HepG2 (cell line): ENCODE results near the gene BAHCC1.

Source experiments
- POLR2AphosphoS5 ChIP-seq: IDR thresholded peaks from 2 replicates; pipeline ENCODE4 v1.6.1; 2012; ENCODE audit warnings: low read depth, low read length
- RFX5 ChIP-seq: IDR thresholded peaks from 2 replicates; pipeline ENCODE4 v1.6.1; 2011; ENCODE audit warnings: low read depth, low read length, improper control_type of control experiment
- SAP130 ChIP-seq: IDR thresholded peaks from 2 replicates; pipeline ENCODE4 v1.6.1; 2016; ENCODE audit warnings: low read depth
- TF ChIP-seq, protein P1 (sequence below), 2 experiments: IDR thresholded peaks; 2 replicates each; pipeline ENCODE4 v1.6.1; 2011 to 2012; ENCODE audit warnings: low read length in 2 of 2, borderline replicate concordance in 1 of 2, low read depth in 1 of 2, mild to moderate bottlenecking in 1 of 2, moderate library complexity in 1 of 2

DNA sequence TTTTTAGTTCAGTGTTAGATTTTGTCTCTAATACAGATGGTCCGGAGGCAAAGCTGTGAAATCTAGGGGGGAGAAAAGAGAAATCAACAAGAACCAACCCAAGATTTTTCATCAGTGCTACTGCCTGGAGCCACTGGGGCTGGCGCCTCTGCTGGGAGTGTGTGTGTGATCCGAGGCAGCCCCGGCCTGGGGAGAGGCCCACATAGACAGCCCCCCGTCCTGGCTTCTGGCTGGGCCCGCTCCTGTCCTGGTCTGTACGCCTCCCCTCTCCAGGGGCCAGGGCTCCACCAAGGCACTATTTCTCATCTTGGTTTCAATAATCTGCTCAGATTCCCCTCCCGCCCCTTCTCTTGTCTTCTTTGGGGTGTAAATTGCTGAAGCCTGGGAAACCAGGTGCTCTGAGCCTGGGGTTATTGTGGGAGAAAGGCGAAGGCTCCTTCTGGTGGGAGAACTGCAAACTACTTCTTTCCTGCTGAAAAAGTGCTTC, 7.8 kb downstream of the BAHCC1 start:
- no peak for TF ChIP-seq POLR2AphosphoS5
- TF ChIP-seq SAP130 (CRISPR knock-in tag), result no peak
- TF ChIP-seq, protein P1, sequence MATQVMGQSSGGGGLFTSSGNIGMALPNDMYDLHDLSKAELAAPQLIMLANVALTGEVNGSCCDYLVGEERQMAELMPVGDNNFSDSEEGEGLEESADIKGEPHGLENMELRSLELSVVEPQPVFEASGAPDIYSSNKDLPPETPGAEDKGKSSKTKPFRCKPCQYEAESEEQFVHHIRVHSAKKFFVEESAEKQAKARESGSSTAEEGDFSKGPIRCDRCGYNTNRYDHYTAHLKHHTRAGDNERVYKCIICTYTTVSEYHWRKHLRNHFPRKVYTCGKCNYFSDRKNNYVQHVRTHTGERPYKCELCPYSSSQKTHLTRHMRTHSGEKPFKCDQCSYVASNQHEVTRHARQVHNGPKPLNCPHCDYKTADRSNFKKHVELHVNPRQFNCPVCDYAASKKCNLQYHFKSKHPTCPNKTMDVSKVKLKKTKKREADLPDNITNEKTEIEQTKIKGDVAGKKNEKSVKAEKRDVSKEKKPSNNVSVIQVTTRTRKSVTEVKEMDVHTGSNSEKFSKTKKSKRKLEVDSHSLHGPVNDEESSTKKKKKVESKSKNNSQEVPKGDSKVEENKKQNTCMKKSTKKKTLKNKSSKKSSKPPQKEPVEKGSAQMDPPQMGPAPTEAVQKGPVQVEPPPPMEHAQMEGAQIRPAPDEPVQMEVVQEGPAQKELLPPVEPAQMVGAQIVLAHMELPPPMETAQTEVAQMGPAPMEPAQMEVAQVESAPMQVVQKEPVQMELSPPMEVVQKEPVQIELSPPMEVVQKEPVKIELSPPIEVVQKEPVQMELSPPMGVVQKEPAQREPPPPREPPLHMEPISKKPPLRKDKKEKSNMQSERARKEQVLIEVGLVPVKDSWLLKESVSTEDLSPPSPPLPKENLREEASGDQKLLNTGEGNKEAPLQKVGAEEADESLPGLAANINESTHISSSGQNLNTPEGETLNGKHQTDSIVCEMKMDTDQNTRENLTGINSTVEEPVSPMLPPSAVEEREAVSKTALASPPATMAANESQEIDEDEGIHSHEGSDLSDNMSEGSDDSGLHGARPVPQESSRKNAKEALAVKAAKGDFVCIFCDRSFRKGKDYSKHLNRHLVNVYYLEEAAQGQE (IDR thresholded peaks at IDR 0.05; ENCODE audit: borderline replicate concordance in 1 of 2, low read depth in 1 of 2, low read length in 2 of 2), result no peak
- TF ChIP-seq RFX5, result no peak
